Measurements from ENCODE around the gene LRRC42.

GRCh38 chr1:53929246-53929960, 16.7 kb upstream of the LRRC42 start:
- TF ChIP-seq GATA3 (IDR thresholded peaks at IDR 0.05; ENCODE audit: low read depth, low read length) (no peak), GATA2 (IDR thresholded peaks at IDR 0.05; ENCODE audit: low read depth, low read length) (peak; percentile 11; the same call in 1 of the 2 replicates)

Measured in SH-SY5Y (cell line).